Memory B cell (primary cell): Measurements from ENCODE around the gene NLRP12.
"Not testable (repeated sequence)": the region's sequence is repeated elsewhere in the genome, so short reads cannot be mapped to it uniquely, and the experiment has no call there.

Experiments used
- ATAC-seq: fragments of 150-1000 bp; cut with Tn5 transposase; 2 replicates; pipeline ENCODE4 v1.10.0; 2021; ENCODE audit warnings: low read depth, mild to moderate bottlenecking, moderate library complexity
- DNase-seq, 2 donors: peaks; one replicate each; pipeline ENCODE4 v3.0.0; 2022; ENCODE audit warnings: low spot score in 2 of 2
- H3K27ac Mint-ChIP-seq: one replicate; pipeline ENCODE4 v1.8.0; 2022; ENCODE audit warnings: mild to moderate bottlenecking, moderate library complexity, mixed read lengths
- H3K27me3 Mint-ChIP-seq: one replicate; pipeline ENCODE4 v1.8.0; 2022; ENCODE audit warnings: mixed read lengths
- H3K36me3 Mint-ChIP-seq: one replicate; pipeline ENCODE4 v1.8.0; 2022; ENCODE audit warnings: mild to moderate bottlenecking, mixed read lengths
- H3K4me1 Mint-ChIP-seq: one replicate; pipeline ENCODE4 v1.8.0; 2022; ENCODE audit warnings: mixed read lengths
- H3K4me3 Mint-ChIP-seq: one replicate; pipeline ENCODE4 v1.8.0; 2022; ENCODE audit warnings: mild to moderate bottlenecking, moderate library complexity, mixed read lengths
- H3K9me3 Mint-ChIP-seq: one replicate; pipeline ENCODE4 v1.8.0; 2022; ENCODE audit warnings: mixed read lengths

The NLRP12 gene

DNA sequence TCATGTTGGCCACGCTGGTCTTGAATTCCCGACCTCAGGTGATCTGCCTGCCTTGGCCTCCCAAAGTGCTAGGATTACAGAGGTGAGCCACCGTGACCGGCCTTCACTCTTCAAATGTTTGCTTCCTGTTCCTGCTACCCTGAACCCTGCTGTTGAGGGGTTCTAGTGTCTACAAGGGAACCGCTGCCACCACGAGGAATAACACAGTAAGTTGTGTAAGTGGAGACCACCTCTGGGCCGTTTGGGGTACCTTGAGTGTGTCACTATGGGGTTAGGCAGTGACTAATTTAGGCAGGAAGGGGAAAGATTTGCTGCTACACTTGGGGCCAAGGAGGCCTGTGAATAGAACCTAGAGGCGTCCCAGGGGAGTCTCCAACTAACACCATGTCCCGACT lies 41.4 kb upstream of the NLRP12 start:
- DNase-seq (no peak), ATAC-seq (no peak)
- no peaks in the 10 kb centered on the region for H3K9me3 Mint-ChIP-seq
- H3K4me3 Mint-ChIP-seq, result no peak overlapping the region
- H3K27ac Mint-ChIP-seq, result no peak overlapping the region
- H3K27me3 Mint-ChIP-seq, result peaks cover 8% of the 10 kb centered on the region
- no peaks in the 10 kb centered on the region for H3K36me3 Mint-ChIP-seq
- peaks cover 11% of the 10 kb centered on the region for H3K4me1 Mint-ChIP-seq

DNA sequence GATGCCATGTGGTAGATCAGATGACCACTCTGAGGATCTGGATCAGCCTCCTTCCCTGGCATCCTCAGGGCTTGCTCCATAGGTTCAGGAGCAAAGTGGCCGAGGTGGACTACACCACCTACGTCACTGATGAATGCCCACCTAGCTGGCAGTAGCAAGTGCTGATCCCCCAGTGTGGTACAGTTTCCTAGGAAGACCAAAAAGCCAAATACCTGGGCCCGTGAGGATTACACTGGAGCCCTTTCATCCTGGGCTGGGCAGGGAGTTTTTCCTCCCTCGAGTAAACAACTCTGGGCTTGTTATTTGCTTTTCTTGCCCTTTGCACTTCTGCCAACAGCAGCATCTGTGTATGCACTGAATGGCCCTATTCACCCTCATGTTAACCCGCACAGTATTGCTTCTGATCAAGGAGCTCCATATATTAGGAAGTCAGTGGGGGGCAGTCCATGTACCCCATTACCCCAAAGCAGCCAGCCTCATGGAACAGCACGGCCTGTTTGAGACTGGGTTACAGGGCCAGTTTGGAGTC lies 40.3 kb upstream of the NLRP12 start:
- Mint-ChIP-seq H3K4me1 (peaks cover 8% of the 10 kb centered on the region), H3K27ac (no peak overlapping the region)
- ATAC-seq, result no peak

DNA sequence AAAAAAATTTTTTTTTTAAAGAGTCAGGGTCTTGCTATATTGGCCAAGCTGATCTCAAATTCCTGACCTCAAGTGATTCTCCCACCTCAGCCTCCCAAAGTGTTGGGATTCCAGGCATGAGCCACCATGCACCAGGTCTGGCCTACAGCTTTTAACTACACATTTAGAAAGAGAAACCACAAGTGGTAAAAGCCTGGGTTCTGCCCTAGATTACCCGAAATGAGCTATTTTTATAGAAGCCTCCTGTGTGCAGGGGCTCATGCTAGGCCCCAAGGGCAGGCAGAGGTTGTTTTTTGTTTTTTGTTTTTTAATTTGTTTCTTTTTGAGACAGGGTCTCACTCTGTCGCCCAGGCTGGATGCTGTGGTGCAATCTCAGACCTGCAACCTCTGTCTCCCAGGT lies 29.6 kb upstream of the NLRP12 start:
- peaks cover 13% of the 10 kb centered on the region for H3K4me1 Mint-ChIP-seq
- H3K9me3 Mint-ChIP-seq, result peaks cover 3% of the 10 kb centered on the region
- H3K36me3 Mint-ChIP-seq, result peaks cover 3% of the 10 kb centered on the region
- H3K27ac Mint-ChIP-seq, result no peak overlapping the region
- H3K4me3 Mint-ChIP-seq, result no peak overlapping the region
- no peak for DNase-seq
- no peak for ATAC-seq
- peaks cover 12% of the 10 kb centered on the region for H3K27me3 Mint-ChIP-seq

More for the DNA sequence above, 40.3 kb upstream of the NLRP12 start:
- H3K4me3 Mint-ChIP-seq, result no peak overlapping the region
- DNase-seq, result no peak
- no peaks in the 10 kb centered on the region for H3K36me3 Mint-ChIP-seq
- no peaks in the 10 kb centered on the region for H3K9me3 Mint-ChIP-seq
- H3K27me3 Mint-ChIP-seq, result peaks cover 8% of the 10 kb centered on the region

DNA sequence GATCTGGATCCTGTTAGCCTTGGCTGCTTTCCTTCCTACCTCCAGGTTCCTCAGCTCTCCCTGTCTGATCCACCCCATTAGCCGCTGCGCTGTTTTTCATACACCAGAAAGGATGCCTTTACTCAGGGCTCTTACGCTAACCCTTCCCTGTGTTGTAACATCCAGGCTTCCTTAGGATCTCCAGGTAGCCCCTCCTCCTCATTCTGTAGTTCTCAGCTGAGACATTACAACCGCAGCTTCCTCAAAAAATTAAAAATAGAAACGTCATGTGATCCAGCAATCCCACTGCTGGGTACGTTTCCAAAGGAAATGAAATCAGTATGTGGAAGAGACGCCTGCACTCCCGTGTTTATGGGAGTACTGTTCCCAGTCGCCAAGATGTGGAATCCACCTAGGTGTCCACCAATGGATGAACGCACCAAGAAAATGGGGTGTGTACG lies 25.1 kb upstream of the NLRP12 start:
- Mint-ChIP-seq H3K4me3 (no peak overlapping the region), H3K9me3 (peaks cover 3% of the 10 kb centered on the region), H3K4me1 (peaks cover 13% of the 10 kb centered on the region), H3K27ac (no peak overlapping the region), H3K27me3 (peaks cover 11% of the 10 kb centered on the region), H3K36me3 (peaks cover 3% of the 10 kb centered on the region)
- no peak for ATAC-seq
- no peak for DNase-seq

DNA sequence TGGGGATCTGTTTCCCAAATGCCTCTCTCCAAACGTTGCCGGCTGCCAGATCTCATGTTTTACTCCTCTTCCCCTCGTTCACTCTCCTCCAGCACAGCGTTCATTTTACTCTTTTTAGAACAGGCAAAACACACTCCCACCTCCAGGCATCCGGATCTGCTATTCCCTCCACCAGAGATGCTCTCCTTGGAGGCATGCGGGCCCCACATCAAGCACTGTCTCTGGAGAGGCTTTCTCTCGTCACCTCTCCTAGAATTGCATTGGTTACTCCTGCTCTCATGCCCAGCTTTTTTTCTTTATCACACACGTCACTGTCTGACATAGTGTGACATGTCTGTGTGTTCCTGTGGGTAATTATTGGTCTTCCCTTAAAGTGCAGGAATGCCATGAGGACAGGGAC lies 23.4 kb upstream of the NLRP12 start:
- Mint-ChIP-seq H3K4me3 (no peak overlapping the region), H3K4me1 (peaks cover 9% of the 10 kb centered on the region), H3K27ac (no peak overlapping the region), H3K9me3 (peaks cover 3% of the 10 kb centered on the region), H3K36me3 (peaks cover 3% of the 10 kb centered on the region), H3K27me3 (peaks cover 9% of the 10 kb centered on the region)
- DNase-seq (no peak), ATAC-seq (no peak)

DNA sequence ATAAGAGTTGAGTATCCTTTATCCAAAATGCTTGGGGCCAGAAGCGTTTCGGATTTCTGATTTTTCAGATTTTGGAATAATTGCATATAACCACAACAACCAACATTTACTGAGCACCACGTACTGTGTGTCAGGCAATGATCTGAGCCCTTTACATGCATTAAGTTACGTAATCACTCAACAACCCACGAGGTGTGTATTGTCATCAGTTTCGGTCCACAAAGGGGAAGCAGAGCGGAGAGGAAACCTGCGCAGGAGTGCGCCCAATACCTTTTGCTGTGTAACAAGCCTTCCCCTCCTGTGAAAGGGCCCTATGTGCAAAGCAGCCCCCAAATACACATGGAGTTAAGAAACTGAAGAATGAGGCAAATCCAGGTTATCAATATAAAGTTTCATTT lies 20.7 kb upstream of the NLRP12 start:
- peaks cover 2% of the 10 kb centered on the region for H3K4me1 Mint-ChIP-seq
- no peak overlapping the region for H3K27ac Mint-ChIP-seq
- H3K4me3 Mint-ChIP-seq, result no peak overlapping the region
- H3K9me3 Mint-ChIP-seq, result peaks cover 2% of the 10 kb centered on the region
- DNase-seq (no peak), ATAC-seq (no peak)
- peaks cover 6% of the 10 kb centered on the region for H3K27me3 Mint-ChIP-seq
- H3K36me3 Mint-ChIP-seq, result peaks cover 3% of the 10 kb centered on the region

DNA sequence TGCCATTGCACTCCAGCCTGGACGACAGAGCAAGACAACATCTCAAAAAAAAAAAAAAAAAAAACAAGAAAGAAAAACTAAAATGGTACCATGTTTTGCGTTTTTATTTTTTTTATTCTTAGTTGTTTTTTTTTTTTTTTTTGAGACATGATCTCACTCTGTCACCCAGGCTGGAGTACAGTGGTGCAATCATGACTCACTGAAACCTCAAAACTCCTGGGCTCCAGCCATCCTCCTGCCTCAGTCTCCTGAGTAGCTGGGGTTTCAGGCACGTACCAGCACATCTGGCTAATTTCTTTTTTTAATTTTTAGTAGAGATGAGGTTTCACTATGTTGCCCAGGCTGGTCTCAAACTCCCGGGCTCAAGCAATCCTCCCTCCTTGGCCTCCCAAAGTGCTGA lies 16.8 kb upstream of the NLRP12 start:
- H3K27ac Mint-ChIP-seq, H3K9me3 Mint-ChIP-seq, ATAC-seq, H3K27me3 Mint-ChIP-seq, H3K36me3 Mint-ChIP-seq, H3K4me1 Mint-ChIP-seq, H3K4me3 Mint-ChIP-seq, DNase-seq: not testable (repeated sequence)

DNA sequence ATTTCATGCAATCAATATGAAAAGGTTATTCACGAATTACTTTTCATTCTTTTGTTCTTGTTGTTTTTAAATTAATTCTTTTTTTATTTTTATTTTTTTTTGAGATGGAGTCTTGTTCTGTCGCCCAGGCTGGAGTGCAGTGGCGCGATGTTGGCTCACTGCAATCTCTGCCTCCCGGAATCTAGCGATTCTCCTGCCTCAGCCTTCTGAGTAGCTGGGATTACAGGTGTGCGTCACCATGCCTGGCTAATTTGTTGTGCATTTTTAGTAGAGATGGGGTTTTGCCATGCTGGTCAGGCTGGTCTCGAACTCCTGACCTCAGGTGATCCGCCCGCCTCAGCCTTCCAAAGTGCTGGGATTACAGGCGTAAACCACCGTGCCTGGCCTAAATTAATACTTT lies 16.1 kb upstream of the NLRP12 start:
- H3K9me3 Mint-ChIP-seq, ATAC-seq, H3K27ac Mint-ChIP-seq, DNase-seq, H3K27me3 Mint-ChIP-seq, H3K36me3 Mint-ChIP-seq, H3K4me1 Mint-ChIP-seq, H3K4me3 Mint-ChIP-seq: not testable (repeated sequence)

DNA sequence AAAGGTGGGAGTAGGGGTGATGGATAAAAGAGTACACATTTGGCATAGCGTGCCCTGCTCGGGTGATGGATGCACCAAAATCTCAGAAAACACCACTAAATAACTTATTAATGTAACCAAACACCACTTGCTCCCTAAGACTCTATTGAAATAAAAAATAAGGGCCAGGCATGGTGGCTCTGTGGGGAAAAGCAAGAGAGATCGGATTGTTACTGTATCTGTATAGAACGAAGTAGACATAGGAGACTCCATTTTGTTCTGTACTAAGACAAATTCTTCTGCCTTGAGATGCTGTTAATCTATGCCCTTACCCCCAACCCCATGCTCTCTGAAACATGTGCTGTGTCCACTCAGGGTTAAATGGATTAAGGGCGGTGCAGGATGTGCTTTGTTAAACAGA lies 14.3 kb upstream of the NLRP12 start:
- not testable (repeated sequence) for H3K4me1 Mint-ChIP-seq, DNase-seq, ATAC-seq, H3K27me3 Mint-ChIP-seq, H3K9me3 Mint-ChIP-seq, H3K4me3 Mint-ChIP-seq, H3K27ac Mint-ChIP-seq, H3K36me3 Mint-ChIP-seq

DNA sequence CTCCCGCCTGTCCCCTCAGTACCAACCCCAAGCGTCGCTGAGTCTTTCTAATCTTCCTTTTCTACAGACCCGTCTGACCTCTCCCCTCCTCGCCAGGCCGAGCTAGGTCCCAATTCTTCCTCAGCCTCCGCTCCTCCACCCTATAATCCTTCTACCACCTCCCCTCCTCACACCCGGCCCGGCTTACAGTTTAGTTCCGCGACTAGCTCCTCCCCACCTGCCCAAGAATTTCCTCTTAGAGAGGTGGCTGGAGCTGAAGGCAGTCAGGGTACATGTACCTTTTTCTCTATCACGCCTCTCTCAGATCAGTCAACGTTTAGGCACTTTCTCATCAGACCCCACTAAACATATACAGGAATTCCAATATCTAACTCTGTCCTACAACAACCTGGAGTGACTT lies 8.7 kb upstream of the NLRP12 start:
- not testable (repeated sequence) for H3K4me1 Mint-ChIP-seq, ATAC-seq, H3K9me3 Mint-ChIP-seq, H3K4me3 Mint-ChIP-seq, H3K36me3 Mint-ChIP-seq, DNase-seq, H3K27ac Mint-ChIP-seq
- H3K27me3 Mint-ChIP-seq, result peaks cover 11% of the 10 kb centered on the region

DNA sequence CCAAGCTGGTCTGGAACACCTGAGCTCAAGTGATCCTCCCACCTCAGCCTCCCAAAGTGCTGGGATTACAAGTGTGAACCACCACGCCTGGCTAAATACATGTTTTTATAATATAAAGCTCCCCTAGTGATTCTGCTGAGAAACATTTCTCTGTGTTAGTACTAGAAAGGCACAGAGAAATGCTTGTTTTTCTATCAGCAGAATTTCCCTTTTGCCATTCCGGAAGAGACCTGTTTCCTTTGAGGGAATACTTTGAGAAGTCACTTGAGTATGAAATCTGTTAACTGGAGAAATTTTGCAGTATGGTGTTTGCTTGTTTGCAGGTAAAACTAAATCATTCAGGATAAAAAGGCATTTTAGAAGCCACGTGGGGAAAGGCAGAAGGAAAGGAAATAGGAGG lies 4.4 kb upstream of the NLRP12 start:
- H3K9me3 Mint-ChIP-seq, result peaks cover 7% of the 10 kb centered on the region
- DNase-seq, result no peak
- H3K4me1 Mint-ChIP-seq, result no peaks in the 10 kb centered on the region
- peaks cover 13% of the 10 kb centered on the region for H3K27me3 Mint-ChIP-seq
- H3K27ac Mint-ChIP-seq, result no peak overlapping the region
- H3K4me3 Mint-ChIP-seq, result no peak overlapping the region
- no peaks in the 10 kb centered on the region for H3K36me3 Mint-ChIP-seq
- ATAC-seq, result no peak

DNA sequence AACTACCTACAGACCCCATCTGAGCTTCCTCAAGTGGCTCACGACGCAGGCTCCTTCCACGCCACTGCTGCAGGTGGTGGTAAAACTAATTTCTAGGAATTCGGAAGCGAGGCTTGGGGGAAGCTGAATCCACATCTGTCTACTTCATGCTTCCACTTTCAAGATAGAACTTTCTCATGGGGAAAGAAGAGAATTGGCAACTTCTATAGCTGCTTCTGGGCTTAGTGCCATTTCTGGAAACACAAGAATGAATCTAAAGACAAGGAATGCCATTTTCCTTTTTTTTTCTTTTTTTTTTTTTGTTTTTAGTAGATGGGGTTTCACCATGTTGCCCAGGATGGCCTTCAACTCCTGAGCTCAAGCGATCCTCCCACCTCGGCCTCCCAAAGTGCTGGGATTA lies 2.8 kb upstream of the NLRP12 start:
- no peaks in the 10 kb centered on the region for H3K4me1 Mint-ChIP-seq
- no peak overlapping the region for H3K27ac Mint-ChIP-seq
- ATAC-seq, result no peak
- H3K36me3 Mint-ChIP-seq, result no peaks in the 10 kb centered on the region
- DNase-seq, result no peak
- H3K27me3 Mint-ChIP-seq, result peaks cover 9% of the 10 kb centered on the region
- H3K9me3 Mint-ChIP-seq, result peaks cover 5% of the 10 kb centered on the region
- no peak overlapping the region for H3K4me3 Mint-ChIP-seq

DNA sequence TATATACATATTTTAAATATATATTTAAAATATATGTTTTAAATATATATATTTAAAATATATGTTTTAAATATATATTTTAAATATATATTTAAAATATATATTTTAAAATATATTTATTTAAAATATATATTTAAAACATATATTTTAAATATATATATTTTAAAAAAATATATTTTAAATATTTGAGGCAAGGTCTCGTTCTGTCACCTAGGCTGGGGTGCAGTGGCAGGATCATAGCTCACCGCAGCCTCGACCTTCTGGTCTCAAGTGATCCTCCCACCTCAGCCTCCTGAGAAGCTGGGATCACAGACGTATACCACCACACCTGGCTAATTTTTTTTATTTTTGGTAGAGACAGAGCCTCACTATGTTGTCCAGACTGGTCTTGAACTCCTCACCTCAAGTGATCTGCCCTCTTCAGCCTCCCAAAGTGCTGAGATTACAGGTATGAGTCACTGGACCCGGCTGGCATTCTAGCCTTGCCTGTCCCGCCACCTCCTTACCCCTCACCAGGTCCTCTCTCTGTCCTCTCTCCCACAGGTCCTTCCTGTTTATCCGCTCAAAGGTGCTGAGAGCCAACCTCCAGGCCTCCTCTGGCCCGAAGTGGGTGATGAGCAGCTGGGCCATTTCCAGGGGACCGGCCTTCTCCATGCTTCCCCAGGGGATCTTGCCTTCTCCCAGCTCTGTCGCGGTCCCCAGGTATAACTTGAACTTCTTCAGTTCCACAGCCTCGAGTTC lies 564 bp downstream of the NLRP12 start:
- ATAC-seq, result no peak

DNA sequence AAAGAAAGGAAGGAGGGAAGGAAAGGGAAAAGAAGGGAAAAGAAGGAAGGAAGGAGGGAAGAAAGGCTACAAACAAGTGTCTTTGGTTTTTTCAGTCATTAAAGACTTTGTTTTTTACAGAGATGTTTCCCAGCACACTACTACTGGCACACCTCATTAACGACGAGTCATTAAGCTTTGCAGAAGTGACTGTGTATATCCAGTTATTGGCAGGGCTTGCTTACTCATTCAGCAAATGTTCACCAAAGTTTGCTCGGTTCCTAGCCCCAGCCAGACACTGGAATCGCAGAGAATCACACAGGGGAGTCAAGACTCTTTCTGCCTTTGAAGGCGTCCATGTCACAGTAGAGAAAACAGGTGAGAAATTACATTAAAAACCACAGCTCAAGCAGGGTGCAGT lies 4.3 kb downstream of the NLRP12 start:
- no peaks in the 10 kb centered on the region for H3K4me1 Mint-ChIP-seq
- no peak overlapping the region for H3K27ac Mint-ChIP-seq
- H3K4me3 Mint-ChIP-seq, result no peak overlapping the region
- peaks cover 3% of the 10 kb centered on the region for H3K27me3 Mint-ChIP-seq
- ATAC-seq, result no peak
- H3K36me3 Mint-ChIP-seq, result peaks cover 2% of the 10 kb centered on the region
- peaks cover 4% of the 10 kb centered on the region for H3K9me3 Mint-ChIP-seq
- DNase-seq, result no peak

More for the DNA sequence above, 564 bp downstream of the NLRP12 start:
- no peak overlapping the region for H3K27ac Mint-ChIP-seq
- peaks cover 2% of the 10 kb centered on the region for H3K36me3 Mint-ChIP-seq
- H3K4me1 Mint-ChIP-seq, result no peaks in the 10 kb centered on the region
- H3K4me3 Mint-ChIP-seq, result no peak overlapping the region
- no peak for DNase-seq
- H3K27me3 Mint-ChIP-seq, result peaks cover 9% of the 10 kb centered on the region
- H3K9me3 Mint-ChIP-seq, result peaks cover 5% of the 10 kb centered on the region

DNA sequence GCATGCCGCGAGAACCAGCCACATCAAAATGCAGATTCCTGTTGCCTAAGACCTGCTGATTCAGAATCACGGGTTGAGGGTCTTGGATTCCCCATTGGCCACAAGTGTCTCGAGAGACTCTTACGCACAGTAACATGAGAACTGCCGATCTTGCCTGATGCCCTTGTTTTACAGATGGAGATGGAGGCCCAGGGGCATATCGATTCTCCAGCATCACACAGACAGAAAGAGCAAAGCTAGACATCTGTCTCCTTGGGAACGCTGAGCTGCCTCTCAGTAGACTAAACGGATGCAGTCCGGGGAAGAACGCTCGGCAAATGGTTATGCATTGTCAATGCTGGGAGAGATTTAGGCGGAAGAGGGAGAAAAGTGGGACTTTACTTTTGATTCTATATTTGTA lies 5.4 kb downstream of the NLRP12 start:
- DNase-seq (no peak), ATAC-seq (no peak)
- H3K4me1 Mint-ChIP-seq, result no peaks in the 10 kb centered on the region
- no peak overlapping the region for H3K27ac Mint-ChIP-seq
- H3K4me3 Mint-ChIP-seq, result no peak overlapping the region
- peaks cover 2% of the 10 kb centered on the region for H3K9me3 Mint-ChIP-seq
- peaks cover 2% of the 10 kb centered on the region for H3K36me3 Mint-ChIP-seq
- peaks cover under 1% of the 10 kb centered on the region for H3K27me3 Mint-ChIP-seq
